Measurements from ENCODE around the gene IL18RAP. TPM values are rescaled to one million over a fixed set of nuclear protein-coding genes. Genes with fewer than 3 reads are reported as not detected.
A peak's percentile ranks its signal among the peaks of the same experiment; 100 is the strongest.

The IL18RAP gene
- total RNA-seq, 1 donor from 2014 or later, result 4.9 TPM

DNA sequence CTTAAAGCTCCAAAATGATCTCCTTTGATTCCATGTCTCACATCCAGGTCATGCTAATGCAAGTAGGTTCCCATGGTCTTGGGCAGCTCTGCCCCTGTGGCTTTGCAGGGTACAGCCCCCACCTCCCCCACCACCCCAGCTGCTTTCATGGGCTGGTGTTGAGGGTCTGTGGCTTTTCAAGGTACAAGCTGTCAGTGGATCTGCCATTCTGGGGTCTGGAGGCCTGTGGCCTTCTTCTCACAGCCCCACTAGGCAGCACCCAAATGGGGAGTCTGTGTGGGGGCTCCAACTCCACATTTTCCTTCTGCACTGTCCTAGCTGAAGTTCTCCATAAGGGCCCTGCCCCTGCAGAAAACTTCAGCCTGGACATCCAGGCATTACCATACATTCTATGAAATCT is 69.0 kb downstream of the IL18RAP start:
- H3K4me3 ChIP-seq, result no peak overlapping the region
- TF ChIP-seq CTCF (IDR thresholded peaks at IDR 0.05), result no peak
- H3K27ac ChIP-seq, result no peak overlapping the region

GRCh38 chr2:102494570-102494969 is 71.6 kb downstream of the IL18RAP start:
- intact Hi-C loops (cut with DNase I), result no loop called here
- Histone ChIP-seq H3K4me3 (no peak overlapping the region), H3K4me1 (no peaks in the 10 kb centered on the region), H3K36me3 (no peaks in the 10 kb centered on the region), H3K27me3 (no peaks in the 10 kb centered on the region), H3K9me3 (no peaks in the 10 kb centered on the region), H3K27ac (no peak overlapping the region)
- DNase-seq (no peak), ATAC-seq (no peak)
- no peak for TF ChIP-seq CTCF (IDR thresholded peaks at IDR 0.05)

More for the DNA sequence above, 69.0 kb downstream of the IL18RAP start:
- intact Hi-C loops (cut with DNase I), result no loop called here
- no peak for ATAC-seq
- Histone ChIP-seq H3K27me3 (no peaks in the 10 kb centered on the region), H3K4me1 (no peaks in the 10 kb centered on the region), H3K36me3 (no peaks in the 10 kb centered on the region), H3K9me3 (no peaks in the 10 kb centered on the region)
- DNase-seq, result no peak

DNA sequence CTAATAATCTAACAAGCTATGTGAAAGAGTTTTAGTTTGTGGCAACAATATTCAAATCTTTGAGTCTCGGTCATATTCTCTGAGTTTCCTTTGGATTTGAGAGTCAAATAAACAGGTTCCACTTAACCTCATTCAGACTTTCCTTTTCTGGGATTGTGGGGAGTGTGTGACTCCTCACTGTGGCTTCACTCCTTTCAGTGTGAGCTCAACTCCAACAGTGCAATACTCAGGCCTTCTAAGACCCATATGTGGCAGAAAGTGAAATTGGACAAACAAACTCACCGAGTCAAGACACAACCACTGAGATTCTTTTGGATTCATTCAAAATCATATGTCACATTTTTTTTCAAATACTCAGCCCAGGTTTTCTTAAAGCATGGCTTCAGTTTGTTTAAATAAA is 75.5 kb downstream of the IL18RAP start:
- Histone ChIP-seq H3K27me3 (no peaks in the 10 kb centered on the region), H3K27ac (no peak overlapping the region), H3K4me1 (no peaks in the 10 kb centered on the region), H3K9me3 (no peaks in the 10 kb centered on the region), H3K36me3 (no peaks in the 10 kb centered on the region), H3K4me3 (no peak overlapping the region)
- TF ChIP-seq CTCF (IDR thresholded peaks at IDR 0.05), result no peak
- ATAC-seq (no peak), DNase-seq (no peak)
- intact Hi-C loops (cut with DNase I), result no loop called here

GRCh38 chr2:102499558-102499957 is 76.6 kb downstream of the IL18RAP start:
- intact Hi-C loops (cut with DNase I), result no loop called here
- H3K27ac ChIP-seq, result no peak overlapping the region
- H3K36me3 ChIP-seq, result no peaks in the 10 kb centered on the region
- no peak for ATAC-seq
- no peak for DNase-seq
- H3K4me1 ChIP-seq, result no peaks in the 10 kb centered on the region
- H3K27me3 ChIP-seq, result no peaks in the 10 kb centered on the region
- no peak for TF ChIP-seq CTCF (IDR thresholded peaks at IDR 0.05)
- no peaks in the 10 kb centered on the region for H3K9me3 ChIP-seq
- H3K4me3 ChIP-seq, result no peak overlapping the region

Small RNA genes lying within 50 kb of the gene (microRNA-seq; reads per million reads assigned to microRNA genes)
- gene MIR4772 (ENCODE audit: borderline microRNAs expressed), result 3.0 reads per million, percentile 20 among the genes with 10 or more reads in this experiment

Other genes with a start within 250 kb of the IL18RAP start
- 0.58 TPM for gene IL1RL2, start 236.1 kb upstream of the IL18RAP start, total RNA-seq
- gene IL1RL1, start 111.6 kb upstream of the IL18RAP start, total RNA-seq, result 46.5 TPM
- 26.5 TPM for gene IL18R1, start 67.4 kb upstream of the IL18RAP start, total RNA-seq
- not detected for gene SLC9A4, start 50.1 kb downstream of the IL18RAP start, total RNA-seq
- 0.58 TPM for gene SLC9A2, start 196.4 kb downstream of the IL18RAP start, total RNA-seq